HepG2 (cell line): ENCODE results near the gene ABTB2. TPM values are rescaled to one million over a fixed set of nuclear protein-coding genes. Genes with fewer than 3 reads are reported as not detected.
A peak's percentile ranks its signal among the peaks of the same experiment; 100 is the strongest.

Source experiments
- DNMT1 ChIP-seq: sonication (generic); formaldehyde crosslinking; IDR thresholded peaks from 2 replicates; pipeline ENCODE4 v1.5.1; 2020; ENCODE audit warnings: mild to moderate bottlenecking, missing genetic modification reagents
- FOXO1 ChIP-seq: sonication (generic); formaldehyde crosslinking; IDR thresholded peaks from 2 replicates; pipeline ENCODE4 v1.4.0; 2020; ENCODE audit warnings: missing genetic modification reagents
- HCFC1 ChIP-seq: fragments of 150-350 bp; IDR thresholded peaks from 2 replicates; pipeline ENCODE4 v1.6.1; 2014; ENCODE audit warnings: low read depth, low read length
- KLF16 ChIP-seq, 2 experiments: sonication (generic) in 1 of 2; formaldehyde crosslinking in 1 of 2; IDR thresholded peaks; 2 replicates each; pipeline versions ENCODE4 v1.6.1 to v1.8.0; 2016 to 2023; ENCODE audit warnings: missing genetic modification reagents in 2 of 2, missing compliant biosample characterization in 1 of 2
- MLLT10 ChIP-seq: sonication (generic); formaldehyde crosslinking; IDR thresholded peaks from 2 replicates; pipeline ENCODE4 v1.4.0; 2020; ENCODE audit warnings: missing genetic modification reagents
- ONECUT2 ChIP-seq: sonication (generic); formaldehyde crosslinking; IDR thresholded peaks from 2 replicates; pipeline ENCODE4 v1.4.0; 2020; ENCODE audit warnings: missing genetic modification reagents
- PCBP2 ChIP-seq: fragments of 200-400 bp; formaldehyde crosslinking; optimal IDR thresholded peaks from 2 replicates; pipeline ENCODE3; 2018; ENCODE audit warnings: low read length, low read depth; ENCODE audit not compliant: poor library complexity, severe bottlenecking
- RFX1 ChIP-seq: fragments of 450-650 bp; IDR thresholded peaks from 2 replicates; pipeline ENCODE4 v1.6.1; 2017
- SCMH1 ChIP-seq: sonication (generic); formaldehyde crosslinking; IDR thresholded peaks from 2 replicates; pipeline ENCODE4 v1.9.0; 2021; ENCODE audit warnings: missing genetic modification reagents, mild to moderate bottlenecking, borderline replicate concordance
- SNRNP70 ChIP-seq: fragments of 200-400 bp; formaldehyde crosslinking; IDR thresholded peaks from 2 replicates; pipeline ENCODE4 v1.6.1; 2017; ENCODE audit warnings: mild to moderate bottlenecking, low read depth, low read length, moderate library complexity
- ZNF143 ChIP-seq: sonication (generic); formaldehyde crosslinking; IDR thresholded peaks from 2 replicates; pipeline ENCODE4 v1.4.0; 2020; ENCODE audit warnings: missing genetic modification reagents
- ZNF260 ChIP-seq: sonication (generic); formaldehyde crosslinking; IDR thresholded peaks from 2 replicates; pipeline ENCODE4 v1.4.0; 2020; ENCODE audit warnings: missing genetic modification reagents, low read depth, mild to moderate bottlenecking, borderline replicate concordance
- ZNF34 ChIP-seq: sonication (generic); formaldehyde crosslinking; IDR thresholded peaks from 2 replicates; pipeline ENCODE4 v1.4.0; 2020; ENCODE audit warnings: mild to moderate bottlenecking, missing genetic modification reagents, borderline replicate concordance
- ZNF430 ChIP-seq: sonication (generic); formaldehyde crosslinking; IDR thresholded peaks from 2 replicates; pipeline ENCODE4 v1.9.0; 2021; ENCODE audit warnings: mild to moderate bottlenecking, missing genetic modification reagents
- ZNF468 ChIP-seq: sonication (generic); formaldehyde crosslinking; IDR thresholded peaks from 2 replicates; pipeline ENCODE4 v1.8.0; 2022; ENCODE audit warnings: mild to moderate bottlenecking, moderate library complexity, missing genetic modification reagents
- ZNF790 ChIP-seq: sonication (generic); formaldehyde crosslinking; IDR thresholded peaks from 2 replicates; pipeline ENCODE4 v1.8.0; 2022; ENCODE audit warnings: missing genetic modification reagents, mild to moderate bottlenecking, borderline replicate concordance
- polyA plus RNA-seq, 8 experiments: library from polyadenylated mRNA; depleted of rRNA in 3 of 8; stranded (reverse) in 7 of 8; unstranded in 1 of 8; fragments of >200 nt; fragmentation: Illumina TruSeq in 4 of 8; extraction: Trizol in 4 of 8; gene quantifications; 2 replicates each; pipeline versions ENCODE4 v1.2.1 to v1.2.3, GENCODE V29; 2011 to 2016; ENCODE audit warnings: low read depth in 4 of 8, missing spikeins in 1 of 8, mixed read lengths in 1 of 8; ENCODE audit not compliant: insufficient read depth in 1 of 8
- total RNA-seq, 5 experiments: library from RNA; depleted of rRNA; stranded (reverse); fragments of >200 nt; fragmentation: Illumina TruSeq; extraction: Trizol; gene quantifications; 2 replicates each; pipeline ENCODE4 v1.2.3, GENCODE V29; 2016; ENCODE audit warnings: low read depth in 1 of 5
- TF ChIP-seq, protein P1 (sequence below): sonication (generic); formaldehyde crosslinking; IDR thresholded peaks from 2 replicates; pipeline ENCODE4 v1.4.0; 2020; ENCODE audit warnings: missing genetic modification reagents, borderline replicate concordance
- TF ChIP-seq, protein P2 (sequence below), 2 experiments: fragments of 450-650 bp in 1 of 2; sonication (generic) in 1 of 2; formaldehyde crosslinking; IDR thresholded peaks; 2 replicates each; pipeline versions ENCODE4 v1.5.0 to v1.8.0; 2020 to 2022; ENCODE audit warnings: mild to moderate bottlenecking in 1 of 2, missing genetic modification reagents in 1 of 2
- TF ChIP-seq, protein P3 (sequence below): sonication (generic); formaldehyde crosslinking; IDR thresholded peaks from 2 replicates; pipeline ENCODE4 v1.4.0; 2020; ENCODE audit warnings: missing genetic modification reagents
- TF ChIP-seq, protein P4 (sequence below): sonication (generic); formaldehyde crosslinking; IDR thresholded peaks from 2 replicates; pipeline ENCODE4 v1.8.1; 2023; ENCODE audit warnings: mild to moderate bottlenecking, missing genetic modification reagents

ABTB2 gene
- total and polyA plus RNA-seq, 2 of the 13 experiments (the other 11 are each of a cell fraction or from before 2014, with no cell fraction given), result 5.1 to 15.4 TPM

DNA sequence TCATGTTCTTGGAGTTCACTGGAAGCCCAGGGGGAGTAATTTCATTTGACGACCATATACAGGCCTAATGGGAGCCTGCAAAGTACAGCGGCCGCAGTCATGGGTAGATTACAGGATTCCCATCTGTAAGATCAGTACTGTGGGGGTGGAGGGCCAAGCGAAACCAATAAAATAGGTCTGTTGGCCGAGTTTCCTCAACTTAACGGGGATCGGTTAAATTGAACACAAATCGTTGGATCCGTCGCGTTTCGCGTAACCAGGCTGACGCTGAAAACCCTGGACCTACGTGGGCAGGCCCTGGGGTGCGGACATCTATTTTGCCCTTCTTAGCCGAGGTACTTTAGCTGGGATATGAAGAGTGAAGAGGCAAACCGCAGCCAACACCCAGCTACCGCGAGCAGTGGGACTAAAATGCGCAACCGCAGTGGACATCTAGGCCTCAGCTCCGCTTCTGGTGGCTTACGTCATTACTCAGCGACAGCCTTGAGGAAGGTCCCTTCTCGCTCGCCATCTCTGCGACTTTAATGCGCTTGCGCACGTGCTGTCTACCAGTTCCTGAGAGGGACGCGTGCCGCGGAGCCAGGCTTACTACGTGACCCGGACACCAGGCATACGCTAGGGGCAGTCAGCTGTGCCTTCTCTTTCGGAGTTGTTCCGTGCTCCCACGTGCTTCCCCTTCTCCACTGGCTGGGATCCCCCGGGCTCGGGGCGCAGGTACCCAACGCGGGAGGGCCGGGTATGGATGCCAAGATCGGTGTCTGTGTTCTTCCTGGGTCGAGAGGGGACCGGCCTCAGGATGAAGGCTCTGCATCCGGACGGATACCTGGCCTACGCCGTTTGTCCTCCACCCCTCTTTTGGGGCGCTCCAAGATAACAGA lies 252.5 kb downstream of the ABTB2 start, which contains the start of gene NAT10 (continued):
- TF ChIP-seq, protein P1, sequence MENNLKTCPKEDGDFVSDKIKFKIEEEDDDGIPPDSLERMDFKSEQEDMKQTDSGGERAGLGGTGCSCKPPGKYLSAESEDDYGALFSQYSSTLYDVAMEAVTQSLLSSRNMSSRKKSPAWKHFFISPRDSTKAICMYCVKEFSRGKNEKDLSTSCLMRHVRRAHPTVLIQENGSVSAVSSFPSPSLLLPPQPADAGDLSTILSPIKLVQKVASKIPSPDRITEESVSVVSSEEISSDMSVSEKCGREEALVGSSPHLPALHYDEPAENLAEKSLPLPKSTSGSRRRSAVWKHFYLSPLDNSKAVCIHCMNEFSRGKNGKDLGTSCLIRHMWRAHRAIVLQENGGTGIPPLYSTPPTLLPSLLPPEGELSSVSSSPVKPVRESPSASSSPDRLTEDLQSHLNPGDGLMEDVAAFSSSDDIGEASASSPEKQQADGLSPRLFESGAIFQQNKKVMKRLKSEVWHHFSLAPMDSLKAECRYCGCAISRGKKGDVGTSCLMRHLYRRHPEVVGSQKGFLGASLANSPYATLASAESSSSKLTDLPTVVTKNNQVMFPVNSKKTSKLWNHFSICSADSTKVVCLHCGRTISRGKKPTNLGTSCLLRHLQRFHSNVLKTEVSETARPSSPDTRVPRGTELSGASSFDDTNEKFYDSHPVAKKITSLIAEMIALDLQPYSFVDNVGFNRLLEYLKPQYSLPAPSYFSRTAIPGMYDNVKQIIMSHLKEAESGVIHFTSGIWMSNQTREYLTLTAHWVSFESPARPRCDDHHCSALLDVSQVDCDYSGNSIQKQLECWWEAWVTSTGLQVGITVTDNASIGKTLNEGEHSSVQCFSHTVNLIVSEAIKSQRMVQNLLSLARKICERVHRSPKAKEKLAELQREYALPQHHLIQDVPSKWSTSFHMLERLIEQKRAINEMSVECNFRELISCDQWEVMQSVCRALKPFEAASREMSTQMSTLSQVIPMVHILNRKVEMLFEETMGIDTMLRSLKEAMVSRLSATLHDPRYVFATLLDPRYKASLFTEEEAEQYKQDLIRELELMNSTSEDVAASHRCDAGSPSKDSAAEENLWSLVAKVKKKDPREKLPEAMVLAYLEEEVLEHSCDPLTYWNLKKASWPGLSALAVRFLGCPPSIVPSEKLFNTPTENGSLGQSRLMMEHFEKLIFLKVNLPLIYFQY (CRISPR knock-in tag), result no peak
- TF ChIP-seq SNRNP70 (no peak), DNMT1 (CRISPR knock-in tag) (peak; percentile 70), MLLT10 (CRISPR knock-in tag) (no peak), ZNF34 (peak; percentile 73; the same call in 1 of the 2 replicates), HCFC1 (peak; percentile 78), ZNF468 (CRISPR knock-in tag) (no peak), ZNF430 (CRISPR knock-in tag) (no peak), FOXO1 (CRISPR knock-in tag) (peak; percentile 53; the same call in 1 of the 2 replicates), KLF16 (CRISPR knock-in tag; IDR thresholded peaks at IDR 0.05) (peak; percentile 76 to 91; a peak in 2 of 4 replicates), SCMH1 (CRISPR knock-in tag) (no peak), ZNF790 (CRISPR knock-in tag) (no peak), ZNF260 (CRISPR knock-in tag) (no peak), PCBP2 (no peak), RFX1 (no peak), ZNF143 (CRISPR knock-in tag) (peak; percentile 63), ONECUT2 (CRISPR knock-in tag) (peak; percentile 6; the same call in 1 of the 2 replicates)
- TF ChIP-seq, protein P2, sequence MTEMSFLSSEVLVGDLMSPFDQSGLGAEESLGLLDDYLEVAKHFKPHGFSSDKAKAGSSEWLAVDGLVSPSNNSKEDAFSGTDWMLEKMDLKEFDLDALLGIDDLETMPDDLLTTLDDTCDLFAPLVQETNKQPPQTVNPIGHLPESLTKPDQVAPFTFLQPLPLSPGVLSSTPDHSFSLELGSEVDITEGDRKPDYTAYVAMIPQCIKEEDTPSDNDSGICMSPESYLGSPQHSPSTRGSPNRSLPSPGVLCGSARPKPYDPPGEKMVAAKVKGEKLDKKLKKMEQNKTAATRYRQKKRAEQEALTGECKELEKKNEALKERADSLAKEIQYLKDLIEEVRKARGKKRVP (CRISPR knock-in tag; IDR thresholded peaks at IDR 0.05), result peak in 1 of 2 experiments; percentile 59; a peak in 2 of 4 replicates
- TF ChIP-seq, protein P3, sequence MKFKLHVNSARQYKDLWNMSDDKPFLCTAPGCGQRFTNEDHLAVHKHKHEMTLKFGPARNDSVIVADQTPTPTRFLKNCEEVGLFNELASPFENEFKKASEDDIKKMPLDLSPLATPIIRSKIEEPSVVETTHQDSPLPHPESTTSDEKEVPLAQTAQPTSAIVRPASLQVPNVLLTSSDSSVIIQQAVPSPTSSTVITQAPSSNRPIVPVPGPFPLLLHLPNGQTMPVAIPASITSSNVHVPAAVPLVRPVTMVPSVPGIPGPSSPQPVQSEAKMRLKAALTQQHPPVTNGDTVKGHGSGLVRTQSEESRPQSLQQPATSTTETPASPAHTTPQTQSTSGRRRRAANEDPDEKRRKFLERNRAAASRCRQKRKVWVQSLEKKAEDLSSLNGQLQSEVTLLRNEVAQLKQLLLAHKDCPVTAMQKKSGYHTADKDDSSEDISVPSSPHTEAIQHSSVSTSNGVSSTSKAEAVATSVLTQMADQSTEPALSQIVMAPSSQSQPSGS (CRISPR knock-in tag), result peak; percentile 95
- TF ChIP-seq, protein P4, sequence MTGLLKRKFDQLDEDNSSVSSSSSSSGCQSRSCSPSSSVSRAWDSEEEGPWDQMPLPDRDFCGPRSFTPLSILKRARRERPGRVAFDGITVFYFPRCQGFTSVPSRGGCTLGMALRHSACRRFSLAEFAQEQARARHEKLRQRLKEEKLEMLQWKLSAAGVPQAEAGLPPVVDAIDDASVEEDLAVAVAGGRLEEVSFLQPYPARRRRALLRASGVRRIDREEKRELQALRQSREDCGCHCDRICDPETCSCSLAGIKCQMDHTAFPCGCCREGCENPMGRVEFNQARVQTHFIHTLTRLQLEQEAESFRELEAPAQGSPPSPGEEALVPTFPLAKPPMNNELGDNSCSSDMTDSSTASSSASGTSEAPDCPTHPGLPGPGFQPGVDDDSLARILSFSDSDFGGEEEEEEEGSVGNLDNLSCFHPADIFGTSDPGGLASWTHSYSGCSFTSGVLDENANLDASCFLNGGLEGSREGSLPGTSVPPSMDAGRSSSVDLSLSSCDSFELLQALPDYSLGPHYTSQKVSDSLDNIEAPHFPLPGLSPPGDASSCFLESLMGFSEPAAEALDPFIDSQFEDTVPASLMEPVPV (CRISPR knock-in tag), result peak; percentile 62; the same call in 1 of the 2 replicates
